Kidney (tissue), 14 donors: ENCODE measurements around the gene PSEN1. TPM values are rescaled to one million over a fixed set of nuclear protein-coding genes. Genes with fewer than 3 reads are reported as not detected.

Source experiments
- DNase-seq, 5 donors: peaks; one replicate each; pipeline ENCODE4 v3.0.0-alpha.2; 2013 to 2020
- FAIRE-seq: peaks from 2 replicates; lab custom pipeline; 2012; peaks lifted over from hg19 to GRCh38; lab: Jason Lieb, UNC
- H3K27ac ChIP-seq, 2 donors: one replicate each; pipeline ENCODE4 v1.7.0; 2013; ENCODE audit warnings: low read depth in 2 of 2, low read length in 2 of 2, inconsistent platforms in 1 of 2
- H3K27me3 ChIP-seq: one replicate; pipeline ENCODE4 v1.7.1; 2013; ENCODE audit warnings: low read length, inconsistent platforms; ENCODE audit not compliant: control insufficient read depth, insufficient read depth
- H3K36me3 ChIP-seq, 3 donors: one replicate each; pipeline versions ENCODE4 v1.7.0 to v1.7.1; 2013; ENCODE audit warnings: low read length in 3 of 3, control low read depth in 1 of 3, inconsistent platforms in 1 of 3; ENCODE audit not compliant: insufficient read depth in 3 of 3, control insufficient read depth in 2 of 3
- H3K4me1 ChIP-seq, 3 donors: one replicate each; pipeline versions ENCODE4 v1.7.0 to v1.7.1; 2013; ENCODE audit warnings: low read length in 3 of 3, inconsistent platforms in 1 of 3, low read depth in 1 of 3; ENCODE audit not compliant: control insufficient read depth in 2 of 3, insufficient read depth in 2 of 3
- H3K4me3 ChIP-seq, 3 donors: one replicate each; pipeline versions ENCODE4 v1.7.0 to v1.8.1; 2013; ENCODE audit warnings: low read length in 3 of 3, control low read depth in 1 of 3, inconsistent platforms in 1 of 3
- H3K9ac ChIP-seq, 3 donors: one replicate each; pipeline versions ENCODE4 v1.7.0 to v1.7.1; 2013; ENCODE audit warnings: low read length in 3 of 3, control low read depth in 1 of 3, inconsistent platforms in 1 of 3
- H3K9me3 ChIP-seq, 3 donors: one replicate each; pipeline versions ENCODE4 v1.7.0 to v1.7.1; 2013; ENCODE audit warnings: low read length in 3 of 3, control low read depth in 1 of 3, inconsistent platforms in 1 of 3; ENCODE audit not compliant: control insufficient read depth in 2 of 3, insufficient read depth in 1 of 3
- CTCF ChIP-seq: IDR thresholded peaks from 3 replicates; pipeline ENCODE4 v1.5.1; 2012; ENCODE audit warnings: mild to moderate bottlenecking, moderate library complexity, borderline replicate concordance; ENCODE audit not compliant: insufficient read depth; ENCODE audit errors: extremely low read depth
- intact Hi-C: fragments of 100-400 bp; cut with DNase I; formaldehyde crosslinking; loops from one replicate; pipeline ENCODE4 v1.11.1; 2022
- polyA plus RNA-seq: library from polyadenylated mRNA; stranded (reverse); fragments of 350-450 nt; fragmentation: Illumina TruSeq; extraction: RNeasy Lipid Tissue Mini Kit (QIAGEN cat#74804); gene quantifications from one replicate; pipeline ENCODE4 v1.2.3, GENCODE V29; 2014; ENCODE audit warnings: low read depth, low replicate concordance; ENCODE audit not compliant: insufficient read depth
- total RNA-seq: library from RNA; stranded (reverse); fragmentation: NEBNext Ultra II Directional; extraction: Animal tissue kit (Norgen Biotek cat#: 25700); gene quantifications from one replicate; pipeline ENCODE4 v1.2.1, GENCODE V29; 2021
- donor health status: control.
- donor health status: control.
- donor health status: control.
- donor health status: control.
- donor health status: control.
- donor health status: DM: yes; HTN: yes; CAD: no.
- donor health status: Normal renal cell carcinoma (clear cell type).

The PSEN1 gene
- total and polyA plus RNA-seq, 2 donors from 2014 or later = 33.5 to 68.6 TPM

DNA sequence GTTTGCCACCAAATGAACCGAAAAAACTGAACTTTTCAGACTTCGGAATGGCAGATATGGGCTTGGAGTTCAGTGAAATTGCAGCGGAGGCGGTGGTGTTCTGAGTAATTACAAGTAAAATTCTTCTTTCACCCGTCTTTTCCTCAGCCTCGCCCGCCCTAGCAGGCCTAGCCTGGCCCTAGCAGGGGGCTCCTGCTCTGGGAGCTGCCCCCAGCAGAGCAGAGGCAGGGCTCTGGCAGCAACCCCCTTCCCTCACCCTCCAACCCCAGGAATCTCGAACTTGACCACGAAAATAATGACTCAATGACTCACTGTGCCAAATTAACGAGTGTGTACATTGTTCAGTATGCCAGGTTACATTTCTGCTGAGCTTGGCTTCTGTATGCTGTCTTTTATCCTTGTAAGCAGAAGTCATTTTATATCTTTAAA lies 102.1 kb downstream of the PSEN1 start:
- intact Hi-C loops = no loop called here
- no peak for TF ChIP-seq CTCF
- peaks cover 0 to 42% (median 15%) of the 10 kb centered on the region in 3 donors for H3K4me1 ChIP-seq
- H3K36me3 ChIP-seq = no peaks in the 10 kb centered on the region
- H3K4me3 ChIP-seq = peak overlapping the region in 2 of 3 donors; percentile 63 to 76
- peak overlapping the region in 2 of 3 donors; percentile 9 to 61 for H3K9ac ChIP-seq
- peak in 3 of 5 donors; percentile 45 to 73 (median 49) for DNase-seq
- no peak for FAIRE-seq
- H3K9me3 ChIP-seq = no peaks in the 10 kb centered on the region
- H3K27ac ChIP-seq = peak overlapping the region; percentile 61 to 89
- peaks cover 6% of the 10 kb centered on the region for H3K27me3 ChIP-seq

- FAIRE-seq (no peak), DNase-seq (no peak)
- H3K36me3 ChIP-seq = no peaks in the 10 kb centered on the region
- no peak for TF ChIP-seq CTCF
- H3K27ac ChIP-seq = peak overlapping the region in 1 of 2 donors; percentile 38
- H3K4me1 ChIP-seq = peaks cover 0 to 42% (median 15%) of the 10 kb centered on the region in 3 donors
- intact Hi-C loops = no loop called here
- peaks cover 6% of the 10 kb centered on the region for H3K27me3 ChIP-seq
- H3K9ac ChIP-seq = peak overlapping the region in 1 of 3 donors; percentile 61
- H3K9me3 ChIP-seq = no peaks in the 10 kb centered on the region
- peak overlapping the region in 2 of 3 donors; percentile 63 to 76 for H3K4me3 ChIP-seq
These were observed 102.6 kb downstream of the PSEN1 start for GRCh38 chr14:73238941-73239340.

GRCh38 chr14:73239393-73240241 lies 103.3 kb downstream of the PSEN1 start:
- Histone ChIP-seq H3K36me3 (no peaks in the 10 kb centered on the region), H3K27ac (peak overlapping the region; percentile 38 to 60), H3K4me1 (peaks cover 0 to 41% (median 15%) of the 10 kb centered on the region in 3 donors), H3K9ac (peak overlapping the region in 1 of 3 donors; percentile 55), H3K4me3 (peak overlapping the region in 2 of 3 donors; percentile 63 to 76), H3K9me3 (no peaks in the 10 kb centered on the region), H3K27me3 (peaks cover 6% of the 10 kb centered on the region)
- DNase-seq (peak in 3 of 5 donors; percentile 32 to 85 (median 74)), FAIRE-seq (no peak)
- intact Hi-C loops = no loop called here
- TF ChIP-seq CTCF = no peak
